A549 (cell line): ENCODE results near the gene LCK. TPM values are rescaled to one million over a fixed set of nuclear protein-coding genes. Genes with fewer than 3 reads are reported as not detected.

Experiments
- ATAC-seq, 2 experiments: fragments of 200-7000 bp in 1 of 2; fragments of >200 bp in 1 of 2; cut with Nextera tagmentation in 1 of 2; cut with Tn5 transposase in 1 of 2; 3 replicates each; pipeline versions ENCODE4 v1.8.0 to v1.9.1; 2018 to 2020; ENCODE audit warnings: mild to moderate bottlenecking in 1 of 2, moderate library complexity in 1 of 2
- CTCF ChIA-PET: fragments of 300-600 bp; sonication (Branson Sonifier 250); formaldehyde crosslinking; extraction: SDS; loops from one replicate; lab custom pipeline; 2021; ENCODE audit warnings: antibody characterized with exemption, inconsistent platforms; lab: Yijun Ruan, JAX
- POLR2A ChIA-PET: fragments of 350-600 bp; formaldehyde crosslinking; extraction: SDS; loops from one replicate; lab custom pipeline; 2021; ENCODE audit warnings: antibody characterized with exemption, inconsistent platforms; lab: Yijun Ruan, JAX
- DNase-seq, 2 experiments: peaks; one replicate each; pipeline versions ENCODE4 v3.0.0 to v3.0.0-alpha.2; 2011 to 2016; ENCODE audit warnings: low read depth in 1 of 2, low spot score in 1 of 2
- FAIRE-seq: peaks from 2 replicates; lab custom pipeline; 2011; peaks lifted over from hg19 to GRCh38; lab: Jason Lieb, UNC
- H3K27ac ChIP-seq, 2 experiments: fragments of >200 bp; sonication (Bioruptor Twin); formaldehyde crosslinking; 3 replicates each; pipeline ENCODE4 v1.5.1; 2016 to 2017
- H3K4me1 ChIP-seq: fragments of >200 bp; sonication (Bioruptor Twin); formaldehyde crosslinking; 3 replicates; pipeline ENCODE4 v1.6.1; 2016
- H3K4me2 ChIP-seq: fragments of >200 bp; sonication (Bioruptor Twin); formaldehyde crosslinking; 3 replicates; pipeline ENCODE4 v1.6.1; 2016
- H3K4me3 ChIP-seq: fragments of >200 bp; sonication (Bioruptor Twin); formaldehyde crosslinking; 3 replicates; pipeline ENCODE4 v1.5.1; 2016
- H3K9me3 ChIP-seq: fragments of >200 bp; sonication (Bioruptor Twin); formaldehyde crosslinking; 3 replicates; pipeline ENCODE4 v1.6.1; 2016
- BHLHE40 ChIP-seq: IDR thresholded peaks from 2 replicates; pipeline ENCODE4 v1.6.1; 2012; ENCODE audit warnings: low read depth, low read length, inconsistent platforms
- CBX8 ChIP-seq: fragments of 200-600 bp; sonication (generic); IDR thresholded peaks from 2 replicates; pipeline ENCODE4 v1.6.1; 2016
- CEBPB ChIP-seq, 2 experiments: fragments of >200 bp in 1 of 2; sonication (Bioruptor Twin) in 1 of 2; formaldehyde crosslinking in 1 of 2; IDR thresholded peaks; 2 replicates each; pipeline ENCODE4 v1.6.1; 2012 to 2016
- CHD2 ChIP-seq: fragments of 150-350 bp; IDR thresholded peaks from 2 replicates; pipeline ENCODE4 v1.6.1; 2014; ENCODE audit warnings: low read length; ENCODE audit not compliant: partially characterized antibody
- CHD4 ChIP-seq: fragments of 200-600 bp; sonication (generic); IDR thresholded peaks from 2 replicates; pipeline ENCODE4 v1.6.1; 2016; ENCODE audit warnings: antibody characterized with exemption, mild to moderate bottlenecking, borderline replicate concordance
- EHF ChIP-seq: fragments of 250-450 bp; sonication (Bioruptor Pico); IDR thresholded peaks from 2 replicates; pipeline ENCODE4 v1.5.0; 2020; ENCODE audit warnings: mild to moderate bottlenecking
- FOSL2 ChIP-seq, 2 experiments: fragments of 450-650 bp in 1 of 2; fragments of >200 bp in 1 of 2; sonication (Bioruptor Twin) in 1 of 2; formaldehyde crosslinking; IDR thresholded peaks; 2 replicates each; pipeline versions ENCODE4 v1.5.0 to v1.6.1; 2016 to 2020; ENCODE audit warnings: mild to moderate bottlenecking in 1 of 2, moderate library complexity in 1 of 2
- HOXA7 ChIP-seq: fragments of 250-450 bp; sonication (Bioruptor Pico); IDR thresholded peaks from 2 replicates; pipeline ENCODE4 v1.5.0; 2020; ENCODE audit warnings: mild to moderate bottlenecking, moderate library complexity
- MAFK ChIP-seq: fragments of 450-650 bp; IDR thresholded peaks from 2 replicates; pipeline ENCODE4 v1.6.1; 2014; ENCODE audit not compliant: partially characterized antibody
- MAX ChIP-seq: IDR thresholded peaks from 2 replicates; pipeline ENCODE4 v1.6.1; 2012
- NFE2L2 ChIP-seq: fragments of 150-350 bp; conservative IDR thresholded peaks from 2 replicates; pipeline ENCODE4 v1.6.1; 2014; ENCODE audit warnings: low read length
- NR3C1 ChIP-seq: fragments of >200 bp; sonication (Bioruptor Twin); formaldehyde crosslinking; IDR thresholded peaks from 3 replicates; pipeline ENCODE4 v1.6.1; 2017
- POLR2A ChIP-seq: IDR thresholded peaks from 2 replicates; pipeline ENCODE4 v1.6.1; 2012; ENCODE audit warnings: mild to moderate bottlenecking, low read length
- POLR2AphosphoS2 ChIP-seq: conservative IDR thresholded peaks from 2 replicates; pipeline ENCODE4 v1.6.1; 2012; ENCODE audit warnings: low read length, improper control_type of control experiment, inconsistent platforms
- TP53 ChIP-seq: fragments of 250-450 bp; sonication (Bioruptor Pico); IDR thresholded peaks from 2 replicates; pipeline ENCODE4 v1.5.0; 2021; ENCODE audit warnings: mild to moderate bottlenecking, moderate library complexity
- ZNF302 ChIP-seq: fragments of 250-450 bp; sonication (Bioruptor Pico); IDR thresholded peaks from 2 replicates; pipeline ENCODE4 v1.9.0; 2021; ENCODE audit warnings: inconsistent platforms, mild to moderate bottlenecking, moderate library complexity
- WGBS: methylation state at CpG from one replicate; pipeline ENCODE4 v1.1.6; 2017; ENCODE audit errors: missing lambda C conversion rate; 5-methylcytosine and 5-hydroxymethylcytosine counted together
- polyA plus RNA-seq, 4 experiments: library from polyadenylated mRNA; depleted of rRNA in 3 of 4; stranded (reverse); fragments of >200 nt; fragmentation: RNase III in 1 of 4; extraction: RNeasy Plus Mini Kit Qiagen cat#74134 plus additional on column Dnase treatment in 1 of 4; gene quantifications; 2 replicates in 3 of 4; 3 replicates in 1 of 4; pipeline ENCODE4 v1.2.3, GENCODE V29; 2011 to 2017
- TF ChIP-seq, protein P1 (sequence below): fragments of >200 bp; sonication (Bioruptor Twin); formaldehyde crosslinking; IDR thresholded peaks from 3 replicates; pipeline ENCODE4 v1.6.1; 2016
- TF ChIP-seq, protein P2 (sequence below): fragments of 250-450 bp; sonication (Bioruptor Pico); IDR thresholded peaks from 2 replicates; pipeline ENCODE4 v1.5.0; 2021; ENCODE audit warnings: mild to moderate bottlenecking, moderate library complexity, borderline replicate concordance
- TF ChIP-seq, protein P3 (sequence below): fragments of 150-350 bp; IDR thresholded peaks from 2 replicates; pipeline ENCODE4 v1.6.1; 2014; ENCODE audit warnings: low read depth, mild to moderate bottlenecking, low read length
- TF ChIP-seq, protein P4 (sequence below): IDR thresholded peaks from 2 replicates; pipeline ENCODE4 v1.6.1; 2012

LCK gene
- polyA plus RNA-seq, 2 of the 4 experiments (the other 2 are of a cell fraction), result 0.03 TPM; not detected in 1

- ChIA-PET POLR2A (interaction anchor here (1.2 to 2.0 kb wide), 2 partner anchors 9 to 64 kb away, joined by 4 to 7 read pairs; partner anchors contain the start of gene BSDC1), CTCF (interaction anchor here (1.0 to 5.3 kb wide), 5 partner anchors 9 to 115 kb away, joined by 3 to 20 read pairs (median 5); no protein-coding TSS in a partner anchor)
- H3K9me3 ChIP-seq, result no peaks in the 10 kb centered on the region
- DNase-seq, result no peak
- 96% methylated on average over 12 of the region's 12 CpGs for WGBS
- FAIRE-seq, result no peak
- no peak for TF ChIP-seq HOXA7
- TF ChIP-seq ZNF302 (CRISPR knock-in tag), result no peak
- TF ChIP-seq, protein P1, sequence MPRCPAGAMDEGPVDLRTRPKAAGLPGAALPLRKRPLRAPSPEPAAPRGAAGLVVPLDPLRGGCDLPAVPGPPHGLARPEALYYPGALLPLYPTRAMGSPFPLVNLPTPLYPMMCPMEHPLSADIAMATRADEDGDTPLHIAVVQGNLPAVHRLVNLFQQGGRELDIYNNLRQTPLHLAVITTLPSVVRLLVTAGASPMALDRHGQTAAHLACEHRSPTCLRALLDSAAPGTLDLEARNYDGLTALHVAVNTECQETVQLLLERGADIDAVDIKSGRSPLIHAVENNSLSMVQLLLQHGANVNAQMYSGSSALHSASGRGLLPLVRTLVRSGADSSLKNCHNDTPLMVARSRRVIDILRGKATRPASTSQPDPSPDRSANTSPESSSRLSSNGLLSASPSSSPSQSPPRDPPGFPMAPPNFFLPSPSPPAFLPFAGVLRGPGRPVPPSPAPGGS, result no peak
- no peak for TF ChIP-seq TP53
- no peak for TF ChIP-seq CHD2
- no peak for TF ChIP-seq CEBPB (IDR thresholded peaks at IDR 0.05)
- TF ChIP-seq POLR2AphosphoS2, result no peak
- no peak for TF ChIP-seq CBX8
- TF ChIP-seq, protein P2, sequence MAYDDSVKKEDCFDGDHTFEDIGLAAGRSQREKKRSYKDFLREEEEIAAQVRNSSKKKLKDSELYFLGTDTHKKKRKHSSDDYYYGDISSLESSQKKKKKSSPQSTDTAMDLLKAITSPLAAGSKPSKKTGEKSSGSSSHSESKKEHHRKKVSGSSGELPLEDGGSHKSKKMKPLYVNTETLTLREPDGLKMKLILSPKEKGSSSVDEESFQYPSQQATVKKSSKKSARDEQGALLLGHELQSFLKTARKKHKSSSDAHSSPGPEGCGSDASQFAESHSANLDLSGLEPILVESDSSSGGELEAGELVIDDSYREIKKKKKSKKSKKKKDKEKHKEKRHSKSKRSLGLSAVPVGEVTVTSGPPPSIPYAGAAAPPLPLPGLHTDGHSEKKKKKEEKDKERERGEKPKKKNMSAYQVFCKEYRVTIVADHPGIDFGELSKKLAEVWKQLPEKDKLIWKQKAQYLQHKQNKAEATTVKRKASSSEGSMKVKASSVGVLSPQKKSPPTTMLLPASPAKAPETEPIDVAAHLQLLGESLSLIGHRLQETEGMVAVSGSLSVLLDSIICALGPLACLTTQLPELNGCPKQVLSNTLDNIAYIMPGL (CRISPR knock-in tag), result no peak
- no peak for TF ChIP-seq EHF
- no peak for TF ChIP-seq CHD4
- TF ChIP-seq, protein P3, sequence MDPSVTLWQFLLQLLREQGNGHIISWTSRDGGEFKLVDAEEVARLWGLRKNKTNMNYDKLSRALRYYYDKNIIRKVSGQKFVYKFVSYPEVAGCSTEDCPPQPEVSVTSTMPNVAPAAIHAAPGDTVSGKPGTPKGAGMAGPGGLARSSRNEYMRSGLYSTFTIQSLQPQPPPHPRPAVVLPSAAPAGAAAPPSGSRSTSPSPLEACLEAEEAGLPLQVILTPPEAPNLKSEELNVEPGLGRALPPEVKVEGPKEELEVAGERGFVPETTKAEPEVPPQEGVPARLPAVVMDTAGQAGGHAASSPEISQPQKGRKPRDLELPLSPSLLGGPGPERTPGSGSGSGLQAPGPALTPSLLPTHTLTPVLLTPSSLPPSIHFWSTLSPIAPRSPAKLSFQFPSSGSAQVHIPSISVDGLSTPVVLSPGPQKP, result no peak
- no peak for TF ChIP-seq NR3C1
- TF ChIP-seq NFE2L2, result no peak
- no peak overlapping the region for H3K4me3 ChIP-seq
- no peak for ATAC-seq
- H3K4me1 ChIP-seq, result peaks cover 27% of the 10 kb centered on the region
- H3K27ac ChIP-seq, result no peak overlapping the region
- no peak overlapping the region for H3K4me2 ChIP-seq
Observed at GRCh38 chr1:32330558-32331151, 79.6 kb downstream of the LCK start.

- no peak for FAIRE-seq
- Histone ChIP-seq H3K9me3 (no peaks in the 10 kb centered on the region), H3K4me2 (no peak overlapping the region), H3K4me1 (peaks cover 30% of the 10 kb centered on the region), H3K27ac (no peak overlapping the region), H3K4me3 (no peak overlapping the region)
- no peak for ATAC-seq
- DNase-seq, result no peak
- TF ChIP-seq POLR2A (no peak), POLR2AphosphoS2 (no peak), CEBPB (IDR thresholded peaks at IDR 0.05) (no peak), MAFK (no peak), MAX (no peak), BHLHE40 (no peak), FOSL2 (IDR thresholded peaks at IDR 0.05) (no peak), FOSL2 (CRISPR knock-in tag; IDR thresholded peaks at IDR 0.05) (no peak)
- TF ChIP-seq, protein P4, sequence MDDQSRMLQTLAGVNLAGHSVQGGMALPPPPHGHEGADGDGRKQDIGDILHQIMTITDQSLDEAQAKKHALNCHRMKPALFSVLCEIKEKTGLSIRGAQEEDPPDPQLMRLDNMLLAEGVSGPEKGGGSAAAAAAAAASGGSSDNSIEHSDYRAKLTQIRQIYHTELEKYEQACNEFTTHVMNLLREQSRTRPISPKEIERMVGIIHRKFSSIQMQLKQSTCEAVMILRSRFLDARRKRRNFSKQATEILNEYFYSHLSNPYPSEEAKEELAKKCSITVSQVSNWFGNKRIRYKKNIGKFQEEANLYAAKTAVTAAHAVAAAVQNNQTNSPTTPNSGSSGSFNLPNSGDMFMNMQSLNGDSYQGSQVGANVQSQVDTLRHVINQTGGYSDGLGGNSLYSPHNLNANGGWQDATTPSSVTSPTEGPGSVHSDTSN, result no peak
- 97% methylated on average over 11 of the region's 12 CpGs for WGBS
- ChIA-PET POLR2A (interaction anchor here (1.2 to 2.0 kb wide), 2 partner anchors 10 to 63 kb away, joined by 4 to 7 read pairs; partner anchors contain the start of gene BSDC1), CTCF (interaction anchor here (0.8 to 5.3 kb wide), 7 partner anchors 10 to 116 kb away, joined by 3 to 20 read pairs (median 3); no protein-coding TSS in a partner anchor)
Observed at GRCh38 chr1:32331549-32331948, 80.5 kb downstream of the LCK start.
